ENCODE measurements around the gene PRR14L. TPM values are rescaled to one million over a fixed set of nuclear protein-coding genes. Genes with fewer than 3 reads are reported as not detected.
"Not testable (repeated sequence)": the region's sequence is repeated elsewhere in the genome, so short reads cannot be mapped to it uniquely, and the experiment has no call there.

The PRR14L gene
- total RNA-seq, 1 donor from 2014 or later: 69.8 TPM

DNA sequence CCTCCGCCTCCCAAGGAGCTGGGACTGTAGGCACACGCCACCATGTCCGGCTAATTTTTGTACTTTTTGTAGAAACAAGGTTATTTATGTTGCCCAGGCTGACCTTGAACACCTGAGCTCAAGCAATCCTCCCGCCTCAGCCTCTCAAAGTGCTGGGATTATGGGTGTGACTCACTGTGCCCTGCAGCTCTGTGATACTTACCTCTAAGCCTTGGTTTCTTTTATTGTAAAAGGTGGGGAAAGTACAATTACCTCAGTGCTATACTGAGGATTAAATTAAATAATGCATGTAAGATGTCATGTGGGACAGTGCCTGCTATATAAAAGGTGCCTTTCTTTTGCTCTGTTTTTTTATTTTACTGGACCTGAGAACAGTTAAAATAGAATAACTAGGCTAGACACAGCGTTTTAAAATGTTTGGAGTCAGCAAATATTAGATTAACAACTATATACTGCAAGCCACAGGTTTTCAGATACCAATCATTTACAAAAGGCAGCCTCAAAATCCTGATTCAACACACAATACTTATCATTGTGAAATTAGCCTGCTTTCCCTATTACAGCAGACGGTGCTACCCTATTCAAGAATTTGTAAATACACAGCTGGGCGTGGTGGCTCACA, 30.0 kb downstream of the PRR14L start:
- Mint-ChIP-seq H3K9me3 (ENCODE audit: unreplicated experiment) (no peaks in the 10 kb centered on the region), H3K4me1 (ENCODE audit: low read depth, unreplicated experiment) (no peaks in the 10 kb centered on the region), H3K27ac (ENCODE audit: unreplicated experiment) (no peak overlapping the region), H3K36me3 (ENCODE audit: low read depth, unreplicated experiment) (peaks cover 24% of the 10 kb centered on the region), H3K27me3 (ENCODE audit: low read depth, unreplicated experiment) (no peaks in the 10 kb centered on the region), H3K4me3 (ENCODE audit: unreplicated experiment) (no peak overlapping the region)
- TF ChIP-seq CTCF (IDR thresholded peaks at IDR 0.05; ENCODE audit: insufficient read depth, low read depth, low read length) (no peak), EZH2 (IDR thresholded peaks at IDR 0.05; ENCODE audit: insufficient read depth, low read length) (no peak)
- Histone ChIP-seq H2AFZ (ENCODE audit: low read depth, low read length) (no peak overlapping the region), H3K36me3 (ENCODE audit: insufficient read depth, low read length) (peaks cover 43% of the 10 kb centered on the region), H3K4me3 (ENCODE audit: insufficient read depth, low read depth, low read length) (no peak overlapping the region), H3K79me2 (ENCODE audit: insufficient read depth, low read length) (peaks cover 9% of the 10 kb centered on the region), H4K20me1 (ENCODE audit: insufficient read depth, low read length) (peaks cover 15% of the 10 kb centered on the region), H3K4me2 (ENCODE audit: low read length) (no peak overlapping the region), H3K4me1 (ENCODE audit: insufficient read depth, low read length) (no peaks in the 10 kb centered on the region), H3K9me3 (ENCODE audit: insufficient read depth, low read depth, low read length) (no peaks in the 10 kb centered on the region), H3K27me3 (ENCODE audit: insufficient read depth, low read length) (no peaks in the 10 kb centered on the region), H3K27ac (ENCODE audit: low read depth, low read length) (no peak overlapping the region), H3K9ac (ENCODE audit: low read length) (no peak overlapping the region)
- no peak for FAIRE-seq
- no peak for DNase-seq (ENCODE audit: low read depth)

GRCh38 chr22:31715147-31715778, 34.7 kb downstream of the PRR14L start:
- H3K4me2 ChIP-seq (ENCODE audit: low read length): no peak overlapping the region
- TF ChIP-seq EZH2 (IDR thresholded peaks at IDR 0.05; ENCODE audit: insufficient read depth, low read length) (no peak), CTCF (IDR thresholded peaks at IDR 0.05; ENCODE audit: insufficient read depth, low read depth, low read length) (no peak)
- H3K4me1 Mint-ChIP-seq (ENCODE audit: low read depth, unreplicated experiment): no peaks in the 10 kb centered on the region
- no peak overlapping the region for H3K4me3 Mint-ChIP-seq (ENCODE audit: unreplicated experiment)
- H3K36me3 ChIP-seq (ENCODE audit: insufficient read depth, low read length): peaks cover 61% of the 10 kb centered on the region
- peaks cover 44% of the 10 kb centered on the region for H3K36me3 Mint-ChIP-seq (ENCODE audit: low read depth, unreplicated experiment)
- H3K4me1 ChIP-seq (ENCODE audit: insufficient read depth, low read length): no peaks in the 10 kb centered on the region
- no peak overlapping the region for H3K27ac ChIP-seq (ENCODE audit: low read depth, low read length)
- H3K27me3 Mint-ChIP-seq (ENCODE audit: low read depth, unreplicated experiment): no peaks in the 10 kb centered on the region
- no peak for DNase-seq (ENCODE audit: low read depth)
- H2AFZ ChIP-seq (ENCODE audit: low read depth, low read length): no peak overlapping the region
- H3K4me3 ChIP-seq (ENCODE audit: insufficient read depth, low read depth, low read length): no peak overlapping the region
- no peak overlapping the region for H3K9ac ChIP-seq (ENCODE audit: low read length)
- H4K20me1 ChIP-seq (ENCODE audit: insufficient read depth, low read length): peaks cover 11% of the 10 kb centered on the region
- H3K9me3 Mint-ChIP-seq (ENCODE audit: unreplicated experiment): no peaks in the 10 kb centered on the region
- no peaks in the 10 kb centered on the region for H3K27me3 ChIP-seq (ENCODE audit: insufficient read depth, low read length)
- no peaks in the 10 kb centered on the region for H3K9me3 ChIP-seq (ENCODE audit: insufficient read depth, low read depth, low read length)
- FAIRE-seq: no peak
- H3K27ac Mint-ChIP-seq (ENCODE audit: unreplicated experiment): no peak overlapping the region
- H3K79me2 ChIP-seq (ENCODE audit: insufficient read depth, low read length): peaks cover 6% of the 10 kb centered on the region

GRCh38 chr22:31711226-31711625, 38.7 kb downstream of the PRR14L start:
- not testable (repeated sequence) for H3K4me2 ChIP-seq (ENCODE audit: low read length); H3K4me1 Mint-ChIP-seq (ENCODE audit: low read depth, unreplicated experiment); H3K9ac ChIP-seq (ENCODE audit: low read length); DNase-seq (ENCODE audit: low read depth); H3K4me1 ChIP-seq (ENCODE audit: insufficient read depth, low read length); H2AFZ ChIP-seq (ENCODE audit: low read depth, low read length); H3K4me3 ChIP-seq (ENCODE audit: insufficient read depth, low read depth, low read length); H3K9me3 Mint-ChIP-seq (ENCODE audit: unreplicated experiment); FAIRE-seq; H3K27me3 ChIP-seq (ENCODE audit: insufficient read depth, low read length); H3K27ac Mint-ChIP-seq (ENCODE audit: unreplicated experiment); H3K27me3 Mint-ChIP-seq (ENCODE audit: low read depth, unreplicated experiment); H3K9me3 ChIP-seq (ENCODE audit: insufficient read depth, low read depth, low read length); H3K4me3 Mint-ChIP-seq (ENCODE audit: unreplicated experiment); H3K27ac ChIP-seq (ENCODE audit: low read depth, low read length)
- Histone ChIP-seq H4K20me1 (ENCODE audit: insufficient read depth, low read length) (peaks cover 19% of the 10 kb centered on the region), H3K36me3 (ENCODE audit: insufficient read depth, low read length) (peaks cover 48% of the 10 kb centered on the region), H3K79me2 (ENCODE audit: insufficient read depth, low read length) (peaks cover 18% of the 10 kb centered on the region)
- H3K36me3 Mint-ChIP-seq (ENCODE audit: low read depth, unreplicated experiment): peaks cover 44% of the 10 kb centered on the region
